Stimulated activated CD4-positive, alpha-beta T cell treated with anti-CD3 and anti-CD28 coated beads, Interleukin-2, amount 100 ng/mL, for 48 hours (primary cell): ENCODE data around the gene SPATA2L.

Experiments
- DNase-seq, 2 donors: peaks; one replicate each; pipeline ENCODE4 v3.0.0-alpha.2; 2020

The SPATA2L gene

DNA sequence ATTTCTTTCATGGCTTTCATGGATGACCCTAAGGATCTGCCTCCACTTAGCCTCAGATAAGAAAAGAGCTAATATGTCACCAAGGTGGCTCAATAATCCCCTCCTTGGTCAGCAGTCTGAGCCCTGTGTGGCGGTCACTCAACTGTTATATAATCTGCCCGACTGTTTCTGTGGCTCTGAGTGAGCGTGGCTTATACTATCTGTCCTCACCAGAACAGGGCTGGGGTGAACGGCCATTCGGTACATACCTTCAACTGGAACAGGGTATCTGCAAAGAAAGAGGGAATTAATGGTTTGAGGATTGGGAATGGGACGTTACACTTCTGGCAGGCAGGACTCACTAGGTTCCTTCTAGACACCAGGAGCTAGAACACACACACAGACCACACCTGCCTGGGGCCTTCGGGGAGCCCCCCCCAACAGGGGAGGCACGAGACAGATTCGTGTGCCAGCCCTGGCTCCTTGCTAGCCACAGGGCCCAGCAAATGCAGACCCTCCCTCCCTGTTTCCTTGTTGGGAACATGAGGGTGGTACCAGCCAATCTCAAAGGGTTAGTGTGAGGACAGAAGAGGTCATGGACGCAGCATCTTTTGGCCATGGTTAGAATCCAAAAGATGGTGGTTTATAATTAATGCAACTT is 47.7 kb downstream of the SPATA2L start:
- DNase-seq = no peak

DNA sequence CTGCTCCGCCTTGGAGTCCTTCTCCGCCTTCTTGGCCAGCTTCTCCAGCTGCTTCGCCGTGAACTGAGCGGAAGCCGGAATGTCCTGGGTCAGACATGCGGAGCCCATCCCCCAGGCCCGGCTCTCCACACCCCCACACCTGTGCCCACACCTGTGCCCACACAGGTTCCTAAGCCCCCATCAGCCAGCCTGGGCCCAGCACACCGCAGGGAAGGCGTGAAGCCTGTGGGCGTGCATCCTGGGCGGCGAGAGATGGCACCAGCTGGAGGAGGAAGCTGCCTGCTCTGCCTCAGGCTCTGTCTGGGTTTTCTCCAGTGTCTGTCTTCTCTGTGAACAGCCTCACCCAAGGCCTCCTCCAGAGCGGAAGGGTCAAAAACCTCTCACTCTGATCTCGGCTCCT is 49.9 kb downstream of the SPATA2L start:
- DNase-seq = no peak

DNA sequence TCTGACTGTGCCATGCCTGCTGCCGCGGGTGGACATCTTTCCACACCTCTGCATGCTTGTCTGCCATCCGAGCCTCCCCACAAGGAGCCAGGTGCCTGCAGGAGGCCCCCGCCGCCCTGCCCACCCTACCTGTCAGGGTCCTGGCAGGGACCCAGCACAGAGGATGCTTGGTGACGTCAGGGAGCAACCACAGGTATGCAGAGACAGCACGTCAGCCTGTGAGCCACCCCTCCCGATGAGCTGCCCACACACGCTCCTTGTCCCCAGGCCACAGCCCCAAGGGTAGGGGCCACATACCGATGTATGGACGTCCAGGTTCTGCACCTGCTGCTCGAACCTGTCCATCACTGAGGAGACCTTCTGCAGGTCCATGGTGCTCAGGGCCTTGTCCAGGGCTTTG is 54.6 kb downstream of the SPATA2L start:
- DNase-seq = no peak
